ENCODE measurements around the gene SH2D2A. TPM values are rescaled to one million over a fixed set of nuclear protein-coding genes. Genes with fewer than 3 reads are reported as not detected.

The SH2D2A gene
- total RNA-seq: 1.1 TPM
- long read RNA-seq, partial matches to known transcripts: 0 of 1 reads
- long read RNA-seq, other reads (novel, unspliced or antisense): 0 of 1 reads

DNA sequence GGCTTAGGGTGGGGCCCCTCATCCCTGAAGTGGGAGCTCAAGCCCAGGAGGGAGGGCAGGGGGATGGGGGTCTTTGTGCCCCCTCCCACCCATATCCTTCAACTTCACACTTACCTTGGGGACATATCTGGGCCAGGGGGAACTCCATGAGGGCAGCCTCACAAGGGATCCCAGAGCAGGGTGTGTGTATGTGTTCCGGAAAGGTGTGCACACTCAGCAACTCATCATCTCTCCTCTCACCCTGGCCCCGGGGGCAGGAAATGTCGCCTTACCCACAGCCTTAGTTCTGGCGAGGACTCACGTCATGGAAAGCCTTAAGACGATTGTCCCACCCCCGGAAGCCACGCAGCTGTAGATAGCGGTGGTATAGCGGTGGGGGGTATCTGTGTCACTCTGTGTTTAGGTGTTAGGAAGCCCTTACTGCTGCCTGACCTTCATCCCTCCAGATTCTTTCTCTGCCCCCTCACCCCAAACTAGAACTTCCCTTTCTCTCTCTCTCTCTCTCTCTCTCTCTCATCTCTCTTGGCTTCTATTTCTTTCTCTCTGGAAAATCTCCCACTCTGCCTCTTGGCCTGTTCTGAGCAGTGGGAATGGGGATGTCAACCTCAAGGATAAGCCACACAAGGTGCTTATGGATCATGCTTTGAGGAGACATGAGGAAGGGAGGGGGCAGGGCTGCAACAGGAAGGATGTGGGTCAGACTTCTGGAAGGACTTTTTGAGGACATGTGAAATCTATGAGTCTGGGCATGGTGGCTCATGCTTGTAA is at the start of gene SH2D2A:
TSS of gene SH2D2A (minus strand) at position 288 of the 768 bp plus-strand sequence. CDS start at position 148, 140 bp downstream.
- peak; percentile 44 for ATAC-seq (ENCODE audit: poor library complexity)
- peak; percentile 68 for DNase-seq
- intact Hi-C loops (cut with DNase I): no loop called here

DNA sequence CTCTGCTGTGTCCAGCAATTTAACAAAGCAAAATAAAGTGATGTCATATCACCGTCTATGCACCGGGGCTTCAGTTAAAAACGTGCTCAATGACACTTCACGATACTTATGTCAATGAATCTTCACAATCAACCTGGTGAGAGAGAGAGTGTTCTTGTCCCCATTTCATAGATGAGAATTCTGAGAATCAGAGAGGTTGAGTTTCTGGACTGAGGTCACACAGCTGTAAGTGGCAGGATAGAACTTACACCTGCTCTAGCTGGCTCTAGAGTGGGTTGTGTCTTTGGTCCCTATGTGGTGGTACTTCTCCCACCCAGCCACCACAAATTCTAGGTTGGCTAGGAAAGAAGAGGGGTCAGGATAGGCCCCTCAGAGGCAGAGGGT is 49.2 kb upstream of the SH2D2A start:
- no peak for ATAC-seq (ENCODE audit: poor library complexity)
- no peak for DNase-seq
- intact Hi-C loops (cut with DNase I): no loop called here

DNA sequence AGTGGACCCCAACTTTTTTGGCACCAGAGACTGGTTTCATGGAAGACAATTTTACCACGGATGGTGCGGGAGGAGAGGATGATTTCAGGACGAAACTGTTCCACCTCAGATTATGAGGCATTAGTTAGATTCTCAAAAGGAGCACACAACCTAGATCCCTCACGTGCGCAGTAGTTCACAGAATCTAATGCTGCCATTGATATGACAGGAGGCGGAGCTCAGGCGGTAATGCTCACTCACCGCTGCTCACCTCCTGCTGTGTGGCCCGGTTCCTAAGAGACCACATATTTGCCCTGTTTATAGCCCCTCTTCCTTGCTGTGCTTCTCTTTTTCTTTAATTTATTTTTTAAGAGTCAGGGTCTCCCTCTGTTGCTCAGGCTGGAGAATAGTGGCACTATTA is 48.6 kb upstream of the SH2D2A start:
- intact Hi-C loops (cut with DNase I): no loop called here
- no peak for DNase-seq
- no peak for ATAC-seq (ENCODE audit: poor library complexity)

DNA sequence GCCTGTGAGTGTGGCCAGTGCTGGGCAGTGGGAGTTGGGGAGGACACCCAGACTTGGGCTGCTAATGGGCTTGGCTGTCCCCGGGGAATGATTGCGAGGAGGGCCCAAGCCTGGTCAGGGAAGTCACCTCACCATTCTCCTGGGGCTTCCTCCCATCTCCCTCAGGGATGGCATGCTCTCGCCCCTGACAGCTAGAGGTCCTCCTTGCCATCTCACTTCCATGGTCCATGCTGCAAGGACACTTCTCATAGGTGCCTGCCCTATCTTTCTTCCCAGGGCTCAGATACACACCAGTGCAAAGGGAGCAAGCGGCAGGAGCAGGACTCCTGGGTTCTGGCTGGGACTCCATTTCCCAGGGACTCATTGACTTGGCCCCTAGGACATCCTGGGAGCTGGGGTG is 48.1 kb upstream of the SH2D2A start:
- intact Hi-C loops (cut with DNase I): no loop called here
- DNase-seq (no peak), ATAC-seq (ENCODE audit: poor library complexity) (no peak)

DNA sequence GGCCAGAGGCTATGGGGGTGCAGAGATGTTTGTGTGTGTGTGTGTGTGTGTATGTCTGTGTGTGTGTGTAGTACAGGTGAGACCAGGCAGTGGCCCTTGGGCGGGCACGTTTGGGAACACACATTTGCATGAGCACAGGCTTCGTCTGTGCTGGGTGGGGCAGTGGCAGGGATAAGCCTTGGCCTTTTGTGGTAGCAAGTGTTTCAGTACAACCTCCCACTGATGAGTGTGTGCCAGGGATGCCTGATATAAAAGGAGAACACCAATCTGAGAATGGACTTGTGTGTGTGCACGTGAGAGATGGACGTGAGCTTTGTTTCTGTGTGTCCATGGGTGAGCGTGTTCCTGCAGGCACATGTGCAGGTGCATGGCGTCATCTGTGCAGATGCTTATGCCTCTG is 47.0 kb upstream of the SH2D2A start:
- no peak for DNase-seq
- intact Hi-C loops (cut with DNase I): no loop called here
- no peak for ATAC-seq (ENCODE audit: poor library complexity)

DNA sequence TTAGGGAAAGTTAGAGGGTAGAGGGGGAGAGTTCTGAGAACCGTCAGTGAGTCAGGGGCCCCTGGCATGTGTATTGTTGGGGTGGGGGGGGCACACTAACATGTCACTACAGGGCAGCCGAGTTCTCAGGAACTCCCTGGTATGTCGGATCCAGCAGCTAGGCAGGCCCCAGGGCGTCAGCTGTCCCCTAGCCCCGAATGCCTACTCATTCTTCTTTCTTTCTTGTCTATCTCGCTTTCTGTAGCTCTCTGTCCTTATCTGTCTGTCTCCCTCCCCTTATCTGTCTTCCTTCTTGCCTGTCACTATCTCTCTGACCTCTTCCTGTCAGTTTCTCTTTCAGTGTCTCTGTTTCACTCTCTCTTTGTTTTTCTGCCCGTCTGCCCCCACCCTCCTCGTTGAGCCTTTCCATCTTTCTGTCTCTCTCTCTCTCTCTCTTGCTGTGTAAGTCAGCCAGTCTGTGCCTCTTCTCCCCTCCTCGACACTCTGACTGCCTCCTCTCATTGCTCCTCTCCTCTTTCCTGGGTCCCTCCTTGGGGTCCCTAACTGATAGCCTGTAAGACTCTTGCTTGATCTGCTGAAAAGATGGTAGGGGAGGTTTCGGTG is 46.5 kb upstream of the SH2D2A start:
- ATAC-seq (ENCODE audit: poor library complexity) (no peak), DNase-seq (no peak)
- intact Hi-C loops (cut with DNase I): no loop called here

DNA sequence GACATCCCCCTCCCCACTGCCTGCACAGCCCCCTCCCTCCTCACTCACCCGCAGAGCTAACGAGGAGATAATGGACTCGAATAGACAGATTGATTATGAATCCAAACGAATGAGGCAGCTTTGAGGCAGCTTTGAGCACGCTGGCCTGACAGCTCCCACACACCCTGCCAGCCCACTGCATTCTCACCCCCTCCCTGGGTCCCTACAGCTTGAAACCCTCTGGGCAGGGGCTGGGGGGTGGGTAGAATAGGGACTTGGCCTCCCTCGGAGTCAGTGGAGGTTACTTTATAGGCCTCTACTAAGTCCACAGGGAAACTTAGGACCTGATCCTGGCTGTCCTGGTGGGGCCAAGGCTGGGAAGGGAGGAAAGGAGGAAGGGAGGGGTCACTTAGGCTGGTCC is 45.9 kb upstream of the SH2D2A start:
- DNase-seq: no peak
- ATAC-seq (ENCODE audit: poor library complexity): no peak
- intact Hi-C loops (cut with DNase I): no loop called here

DNA sequence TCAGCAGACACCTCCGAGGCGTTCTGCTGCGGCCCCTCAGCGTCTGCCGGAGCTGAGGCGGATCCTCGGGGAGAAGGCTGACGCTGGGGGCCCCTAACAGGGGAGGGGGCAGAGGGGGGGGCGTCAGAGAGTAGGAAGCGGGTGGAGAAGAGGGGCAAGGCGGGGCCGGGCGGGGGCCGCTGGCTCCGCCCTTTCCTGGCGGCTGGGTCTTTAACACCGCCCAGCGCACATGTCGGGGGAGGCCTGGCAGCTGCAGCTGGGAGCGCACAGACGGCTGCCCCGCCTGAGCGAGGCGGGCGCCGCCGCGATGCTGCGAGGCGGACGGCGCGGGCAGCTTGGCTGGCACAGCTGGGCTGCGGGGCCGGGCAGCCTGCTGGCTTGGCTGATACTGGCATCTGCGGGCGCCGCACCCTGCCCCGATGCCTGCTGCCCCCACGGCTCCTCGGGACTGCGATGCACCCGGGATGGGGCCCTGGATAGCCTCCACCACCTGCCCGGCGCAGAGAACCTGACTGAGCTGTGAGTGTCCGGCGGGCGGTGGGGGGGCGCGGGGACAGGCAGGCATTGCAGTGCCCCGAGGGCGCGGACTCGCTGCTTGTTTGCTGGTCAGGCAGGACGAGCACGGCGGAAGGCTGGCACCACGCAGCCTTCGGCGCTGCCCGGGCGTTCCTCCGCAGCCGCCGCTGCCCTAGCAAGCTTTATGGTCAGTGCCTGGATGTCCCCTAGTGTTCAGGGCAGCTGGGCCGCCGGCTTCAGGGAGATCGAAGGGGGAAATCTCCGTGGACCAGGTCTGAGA is 44.2 kb upstream of the SH2D2A start, which contains the start of gene NTRK1:
TSS of gene NTRK1 (plus strand) at position 238 of the 796 bp plus-strand sequence. CDS start at position 308, 70 bp downstream.
- intact Hi-C loops (cut with DNase I): no loop called here
- peak; percentile 37 for ATAC-seq (ENCODE audit: poor library complexity)
- peak; percentile 62 for DNase-seq

DNA sequence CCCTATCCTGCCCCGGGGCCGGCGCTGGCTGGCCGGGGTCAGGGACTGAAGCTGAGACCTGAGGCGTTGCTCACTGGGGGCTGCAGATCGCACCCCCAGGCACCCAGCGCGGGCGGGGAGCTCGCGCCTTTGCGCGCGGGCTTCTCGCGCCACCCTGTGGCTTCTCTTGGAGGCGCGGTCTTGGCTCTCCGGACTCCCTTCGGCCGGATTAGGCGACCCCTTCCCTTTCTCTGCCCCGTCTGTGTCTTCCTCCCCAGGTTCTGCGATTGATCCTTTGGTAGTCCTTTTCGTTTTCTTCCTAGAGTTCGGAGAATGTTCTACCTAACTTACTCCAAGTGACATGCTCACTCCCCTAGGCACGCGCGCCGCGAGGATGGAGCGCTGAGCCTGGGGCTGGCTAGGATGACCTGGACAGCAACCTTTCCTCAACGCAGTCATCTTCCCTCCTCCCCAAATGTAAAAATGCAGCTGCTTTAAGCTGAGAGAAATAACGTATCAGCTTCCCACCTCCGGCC is 43.5 kb upstream of the SH2D2A start:
- DNase-seq (no peak), ATAC-seq (ENCODE audit: poor library complexity) (peak; percentile 86)
- intact Hi-C loops (cut with DNase I): no loop called here

DNA sequence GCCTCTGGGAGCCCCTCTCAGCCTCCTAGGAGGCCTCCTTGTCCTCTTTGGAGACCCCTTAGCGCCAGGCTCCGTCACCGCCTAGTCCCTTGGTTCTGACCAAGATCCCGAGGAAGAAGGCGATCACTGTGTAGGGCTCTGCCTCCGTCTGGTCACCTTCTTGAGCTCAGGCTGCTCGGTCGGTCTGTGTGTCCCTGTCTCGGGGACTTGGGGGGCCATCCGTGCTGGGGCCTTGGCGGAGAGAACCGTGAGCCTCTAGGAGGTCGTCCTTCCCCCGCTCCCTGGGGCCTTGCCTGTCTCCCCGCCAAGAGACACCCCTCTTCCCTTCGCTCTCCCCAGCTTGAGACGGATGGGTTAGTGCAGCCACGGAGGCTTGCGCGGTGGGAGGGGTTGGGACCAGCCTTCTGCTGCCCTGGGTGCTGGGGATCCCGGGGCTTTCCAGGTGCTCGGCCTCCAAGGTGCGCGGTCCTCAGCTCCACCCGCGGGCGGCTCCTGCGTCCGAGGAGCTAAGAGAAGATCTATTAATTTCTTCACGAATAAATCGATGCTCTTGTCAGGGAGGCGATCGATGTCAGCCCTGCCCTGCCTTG is 43.0 kb upstream of the SH2D2A start:
- ATAC-seq (ENCODE audit: poor library complexity) (peak; percentile 52), DNase-seq (no peak)
- intact Hi-C loops (cut with DNase I): loop anchor here (2.0 to 5.0 kb wide), 2 partner anchors 21 to 57 kb away; no protein-coding TSS in a partner anchor

DNA sequence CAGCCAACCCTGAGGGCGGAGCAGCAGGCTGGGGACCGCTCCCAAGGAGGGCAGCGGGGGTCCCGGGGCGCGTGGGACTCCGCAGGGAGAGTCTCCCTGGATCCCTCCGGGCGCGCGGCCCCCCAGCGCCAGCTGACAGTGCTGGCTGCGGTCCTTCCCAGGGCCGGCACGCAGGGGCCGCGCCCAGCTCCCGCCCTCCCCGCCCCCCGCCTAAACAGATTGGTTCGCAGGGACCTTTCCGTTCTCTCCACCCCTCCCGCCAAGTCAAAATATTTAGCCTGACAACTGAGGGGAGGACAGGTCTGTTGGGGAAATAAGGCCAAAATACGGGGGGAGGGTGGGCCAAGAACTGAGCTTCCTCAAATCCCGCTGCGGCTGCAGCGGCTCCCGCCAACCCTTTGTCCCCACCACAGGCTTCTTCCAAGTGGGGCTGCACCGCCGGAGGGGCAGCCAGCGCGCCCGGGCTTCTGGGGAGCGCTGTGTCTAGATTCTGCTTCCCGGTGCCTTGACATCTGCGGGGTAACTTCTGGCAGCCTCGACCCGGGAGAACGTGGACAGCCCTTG is 42.4 kb upstream of the SH2D2A start, which contains the start of gene INSRR:
TSS of gene INSRR (minus strand) at position 159 of the 564 bp plus-strand sequence. CDS start 496 bp downstream, outside the sequence.
- ATAC-seq (ENCODE audit: poor library complexity) (peak; percentile 57), DNase-seq (no peak)
- intact Hi-C loops (cut with DNase I): loop anchor here (2.0 to 5.0 kb wide), 2 partner anchors 20 to 57 kb away; no protein-coding TSS in a partner anchor

DNA sequence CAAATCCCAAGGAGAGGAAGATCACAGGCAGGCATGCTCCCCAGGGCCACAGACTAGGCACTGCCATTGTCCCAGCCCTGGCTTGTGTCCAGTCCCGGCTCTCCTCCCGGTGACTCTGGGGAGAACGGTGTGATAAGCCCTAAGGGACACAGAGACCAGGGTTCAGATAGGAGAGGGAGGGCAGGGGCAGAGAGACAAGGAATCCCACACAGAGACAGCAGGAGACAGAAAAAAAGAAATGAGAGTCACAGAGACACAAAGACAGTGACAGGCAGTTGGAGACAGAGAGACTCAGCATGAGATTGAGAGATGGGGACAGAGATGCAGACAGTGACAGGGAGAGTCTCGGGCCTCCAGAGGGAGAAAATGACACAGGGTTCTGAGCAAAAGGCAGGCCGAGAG is 41.9 kb upstream of the SH2D2A start:
- DNase-seq: peak; percentile 68
- ATAC-seq (ENCODE audit: poor library complexity): peak; percentile 64
- intact Hi-C loops (cut with DNase I): loop anchor here (2.0 to 5.0 kb wide), 2 partner anchors 20 to 56 kb away; no protein-coding TSS in a partner anchor

DNA sequence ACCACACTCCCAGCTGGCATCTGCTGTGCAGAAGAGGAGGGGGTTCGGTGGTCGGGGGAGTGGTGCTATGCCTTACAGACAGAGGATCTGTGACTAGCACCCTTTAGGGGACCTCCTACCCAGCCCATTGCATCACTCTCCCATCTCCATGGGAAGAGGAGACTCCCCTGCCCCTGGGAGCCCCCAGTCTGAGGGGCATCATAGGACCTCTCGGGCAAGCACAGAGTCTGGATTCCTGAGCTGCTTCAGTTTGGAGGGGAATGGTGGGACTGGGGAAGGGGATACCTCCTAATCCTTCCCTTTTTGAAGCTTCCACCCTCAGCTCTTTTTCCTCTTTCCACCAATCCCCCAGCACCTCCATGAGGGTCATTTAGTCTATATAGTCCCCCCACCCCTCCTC is 40.9 kb upstream of the SH2D2A start:
- ATAC-seq (ENCODE audit: poor library complexity) (no peak), DNase-seq (no peak)
- intact Hi-C loops (cut with DNase I): loop anchor here (5.0 kb wide), 1 partner anchor 55 kb away; no protein-coding TSS in a partner anchor

DNA sequence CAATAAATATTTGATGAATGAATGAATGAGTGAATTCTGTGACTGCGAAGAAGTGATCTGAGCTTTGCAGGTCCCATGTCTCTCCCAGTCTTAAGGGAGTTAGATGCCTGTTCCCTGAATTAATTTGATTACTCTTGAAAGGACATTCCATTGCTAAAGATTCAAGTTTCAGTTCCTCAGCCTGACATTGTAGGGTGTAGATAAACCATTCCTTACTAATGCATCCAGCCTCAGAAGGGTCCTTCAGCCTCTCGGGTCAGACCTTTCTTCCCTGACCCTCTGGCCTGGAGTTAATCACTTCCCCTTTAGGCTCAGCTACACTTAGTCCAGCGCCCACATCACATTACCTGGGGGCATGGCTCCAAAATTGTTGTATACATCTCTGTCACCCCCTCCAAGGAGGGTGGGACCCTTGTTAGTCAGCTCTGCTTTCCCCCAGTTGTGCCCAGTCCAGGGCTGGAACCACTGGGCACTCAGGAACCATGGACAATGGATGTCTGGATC is 39.7 kb upstream of the SH2D2A start:
- no peak for DNase-seq
- intact Hi-C loops (cut with DNase I): loop anchor here (5.0 kb wide), 1 partner anchor 54 kb away; no protein-coding TSS in a partner anchor
- ATAC-seq (ENCODE audit: poor library complexity): no peak

DNA sequence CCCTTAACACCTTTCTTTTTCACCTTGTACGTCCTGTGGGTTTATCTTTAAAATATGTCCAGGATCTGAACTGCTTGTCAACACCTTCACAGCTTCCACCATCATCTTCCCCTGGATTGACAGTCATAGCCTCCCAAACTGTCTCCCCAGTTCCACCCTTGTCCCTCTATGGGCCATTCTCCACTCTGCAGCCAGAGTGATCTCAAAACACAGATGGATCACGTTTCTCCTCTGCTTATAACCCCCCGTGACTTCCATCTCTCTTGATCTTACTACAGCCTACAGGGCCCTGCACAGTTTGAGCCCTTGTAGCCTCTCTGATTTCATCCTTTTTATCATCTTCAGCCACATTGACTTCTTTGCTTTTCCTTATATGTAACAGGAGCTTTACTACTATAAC is 38.0 kb upstream of the SH2D2A start:
- intact Hi-C loops (cut with DNase I): loop anchor here (5.0 kb wide), 1 partner anchor 52 kb away; no protein-coding TSS in a partner anchor
- no peak for ATAC-seq (ENCODE audit: poor library complexity)
- DNase-seq: no peak

DNA sequence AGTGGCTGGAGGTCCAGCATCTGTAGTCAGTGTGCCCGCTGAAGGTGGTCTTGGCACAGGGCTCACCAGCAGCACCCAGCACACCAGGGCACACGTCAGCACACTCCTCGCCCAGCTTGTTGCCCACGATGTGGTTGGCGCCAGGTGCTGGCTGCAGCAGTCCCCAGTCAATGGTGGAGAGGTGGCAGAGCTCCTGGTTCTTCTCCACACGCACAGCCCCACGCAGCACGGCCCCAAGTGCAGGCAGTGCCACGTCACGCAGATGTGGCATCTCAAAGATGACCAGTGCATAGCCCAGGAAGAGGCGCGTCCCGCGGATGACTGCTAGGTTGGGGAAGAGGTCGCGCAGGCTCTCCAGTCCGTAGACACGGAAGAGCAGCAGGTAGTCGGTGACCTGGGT is 37.1 kb upstream of the SH2D2A start:
- DNase-seq: no peak
- no peak for ATAC-seq (ENCODE audit: poor library complexity)
- intact Hi-C loops (cut with DNase I): no loop called here

DNA sequence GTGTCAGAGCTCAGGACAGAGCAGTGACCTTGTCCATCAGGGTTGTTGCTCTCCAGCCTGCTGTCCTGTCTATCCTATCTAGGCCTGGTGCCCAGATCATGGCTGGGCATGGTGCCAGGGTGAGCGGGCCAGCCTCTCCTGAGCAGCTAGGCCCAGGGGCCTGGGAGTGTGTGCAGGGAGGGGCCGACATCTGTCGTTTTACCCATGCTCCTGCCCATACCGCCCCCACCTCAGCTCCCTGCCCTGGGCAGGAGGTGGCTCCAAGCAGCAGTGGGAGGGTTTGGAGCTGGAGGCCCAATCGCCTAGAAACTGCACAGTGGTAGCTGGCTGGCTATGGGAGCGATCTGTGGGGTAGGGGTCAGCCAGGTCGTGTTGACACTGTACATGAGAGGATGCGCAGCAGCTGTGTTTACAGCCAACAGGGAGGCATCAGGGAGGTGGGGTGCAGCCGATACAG is 35.8 kb upstream of the SH2D2A start:
- DNase-seq (peak; percentile 91), ATAC-seq (ENCODE audit: poor library complexity) (peak; percentile 95)
- intact Hi-C loops (cut with DNase I): no loop called here
